Activated T-cell treated with anti-CD3 and anti-CD28 coated beads, Interleukin-2, amount 50 U/mL, for 1 hour (primary cell): ENCODE data around the gene COMMD3.
"Not testable (repeated sequence)": the region's sequence is repeated elsewhere in the genome, so short reads cannot be mapped to it uniquely, and the experiment has no call there.

ENCODE experiments used
- DNase-seq: peaks from one replicate; pipeline ENCODE4 v3.0.0-alpha.2; 2020

Gene COMMD3

GRCh38 chr10:22316286-22317075, at the start of gene COMMD3:
Gene COMMD3, plus strand, starts transcription at chr10:22316388. Its CDS starts 30 bp downstream, at chr10:22316418.
- DNase-seq = peak; percentile 81

GRCh38 chr10:22268503-22268902, 47.7 kb upstream of the COMMD3 start:
- DNase-seq = no peak

- DNase-seq = no peak
Measured at GRCh38 chr10:22271786-22272185, 44.4 kb upstream of the COMMD3 start.

DNA sequence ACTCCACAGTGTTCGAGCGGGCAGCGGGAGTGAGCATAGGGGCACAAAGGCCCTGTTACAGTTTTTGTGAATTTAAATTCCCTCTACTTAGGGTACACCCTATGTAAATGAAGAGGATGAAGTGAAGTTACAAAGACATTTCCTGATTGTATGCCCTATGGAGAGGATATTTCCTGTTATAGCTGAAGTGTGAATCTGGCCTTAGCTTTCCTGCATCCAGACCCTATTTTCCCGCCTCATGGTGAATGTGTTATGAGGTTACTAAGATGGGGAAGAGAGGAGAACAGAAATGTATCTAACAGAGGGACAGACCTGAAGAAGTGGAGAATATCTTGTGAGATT, 37.8 kb upstream of the COMMD3 start:
- no peak for DNase-seq

GRCh38 chr10:22280078-22280477, 36.1 kb upstream of the COMMD3 start:
- no peak for DNase-seq

DNA sequence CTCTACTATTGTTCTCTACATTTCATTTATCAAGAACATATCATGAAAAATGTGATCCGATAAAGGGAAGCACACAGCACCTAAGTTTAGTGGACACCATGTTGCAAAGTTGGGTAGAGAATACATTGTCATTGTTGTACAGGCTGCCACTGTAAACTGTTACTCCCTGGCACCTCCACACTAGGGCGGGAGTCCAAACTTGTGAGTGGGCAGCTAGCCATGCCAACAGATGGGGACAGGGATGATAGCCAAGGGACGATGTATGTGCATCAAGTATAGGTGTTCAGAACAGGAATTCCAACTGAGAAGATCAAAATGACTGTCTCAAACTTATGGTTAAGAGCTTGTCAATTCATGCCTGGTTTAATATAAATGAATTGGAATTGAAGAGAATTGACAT, 31.1 kb upstream of the COMMD3 start:
- DNase-seq = no peak

DNA sequence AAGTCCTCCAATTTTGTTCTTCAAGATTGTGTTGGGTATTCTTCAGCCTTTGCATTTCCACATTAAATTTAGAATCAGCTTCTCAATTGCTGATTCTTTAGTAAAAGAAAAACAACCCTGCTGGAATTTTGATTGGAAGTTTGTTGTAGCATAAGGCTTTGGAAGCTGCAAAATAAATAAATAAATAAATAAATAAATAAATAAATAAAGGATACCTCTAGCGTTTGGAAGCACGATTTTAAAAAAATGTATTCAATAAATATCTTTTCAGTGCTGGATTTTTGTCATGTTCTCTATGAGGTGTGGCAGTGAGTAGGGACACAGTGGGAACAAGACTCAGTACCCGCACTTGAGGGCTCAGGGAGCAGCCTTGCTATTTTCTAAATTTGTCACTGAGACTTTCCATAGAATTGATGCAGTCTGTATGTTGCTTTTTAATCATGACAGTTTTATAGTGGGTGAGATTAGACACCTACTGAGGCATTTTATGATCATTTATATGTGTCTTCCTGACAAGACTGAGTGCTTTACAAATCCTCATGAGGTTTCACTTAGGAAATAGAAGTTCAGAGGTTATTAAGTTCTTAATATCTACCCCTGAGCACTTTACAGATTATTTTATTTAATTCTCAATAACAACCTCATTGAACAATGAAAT, 22.3 kb upstream of the COMMD3 start:
- DNase-seq = no peak

DNA sequence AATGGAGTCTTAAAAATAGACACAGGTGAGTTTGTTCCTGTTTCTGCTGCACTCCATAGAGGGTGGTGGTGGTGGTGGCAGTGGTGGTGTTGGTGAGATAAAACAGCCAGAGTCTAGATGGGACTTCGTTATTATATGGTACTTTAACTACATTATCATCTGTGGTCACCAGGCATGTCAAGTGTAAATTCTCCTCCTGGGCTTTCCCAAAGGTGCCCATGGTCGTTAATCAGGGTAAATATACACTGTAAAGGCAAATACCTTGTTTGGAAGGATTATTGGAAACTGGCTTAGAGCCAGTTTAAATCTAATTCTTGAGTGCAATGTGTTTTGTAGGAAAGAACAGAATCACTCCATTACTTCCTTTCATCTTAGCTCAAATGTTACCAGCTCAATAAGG, 21.5 kb upstream of the COMMD3 start:
- DNase-seq = no peak

DNA sequence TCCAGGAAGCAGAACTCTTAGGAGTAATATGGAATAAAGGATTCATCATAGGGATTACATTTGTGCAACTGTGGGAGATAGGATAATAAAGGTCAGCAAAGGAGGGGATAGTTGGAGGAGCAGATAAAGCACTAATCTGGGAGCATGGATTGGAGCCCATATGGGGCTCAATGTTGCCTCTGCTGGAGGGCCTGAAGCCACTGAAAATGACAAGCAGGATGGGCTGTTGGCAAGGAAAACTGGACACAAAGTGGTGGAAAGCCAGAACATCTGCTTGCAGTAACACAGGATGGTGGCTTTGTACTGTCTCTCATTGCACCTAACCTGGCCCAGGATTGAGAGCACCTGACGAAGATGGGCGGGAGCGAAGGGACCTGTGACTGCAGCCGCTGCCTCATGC, 15.0 kb upstream of the COMMD3 start:
- DNase-seq = no peak

GRCh38 chr10:22303461-22303860, 12.7 kb upstream of the COMMD3 start:
- DNase-seq = no peak

- DNase-seq = no peak
Measured at GRCh38 chr10:22305721-22306120, 10.5 kb upstream of the COMMD3 start.

DNA sequence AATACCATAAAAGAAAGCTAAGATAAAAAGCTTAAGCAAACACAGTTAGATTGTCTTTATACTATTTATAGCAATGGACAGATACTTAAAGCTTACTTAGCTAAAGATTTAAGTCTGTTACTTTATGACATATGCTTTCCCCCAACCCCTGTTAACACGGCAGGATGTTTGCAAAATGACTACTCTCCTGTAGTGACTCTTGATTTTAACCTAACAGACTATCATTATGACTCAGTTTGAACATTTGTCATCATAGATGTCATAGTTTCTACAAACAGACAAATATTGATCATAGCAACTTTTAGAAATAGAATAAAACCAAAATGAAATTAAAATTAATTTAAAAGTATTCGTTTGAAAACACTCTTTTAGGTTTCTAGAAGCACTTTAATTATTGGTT, 7.8 kb upstream of the COMMD3 start:
- DNase-seq = no peak

DNA sequence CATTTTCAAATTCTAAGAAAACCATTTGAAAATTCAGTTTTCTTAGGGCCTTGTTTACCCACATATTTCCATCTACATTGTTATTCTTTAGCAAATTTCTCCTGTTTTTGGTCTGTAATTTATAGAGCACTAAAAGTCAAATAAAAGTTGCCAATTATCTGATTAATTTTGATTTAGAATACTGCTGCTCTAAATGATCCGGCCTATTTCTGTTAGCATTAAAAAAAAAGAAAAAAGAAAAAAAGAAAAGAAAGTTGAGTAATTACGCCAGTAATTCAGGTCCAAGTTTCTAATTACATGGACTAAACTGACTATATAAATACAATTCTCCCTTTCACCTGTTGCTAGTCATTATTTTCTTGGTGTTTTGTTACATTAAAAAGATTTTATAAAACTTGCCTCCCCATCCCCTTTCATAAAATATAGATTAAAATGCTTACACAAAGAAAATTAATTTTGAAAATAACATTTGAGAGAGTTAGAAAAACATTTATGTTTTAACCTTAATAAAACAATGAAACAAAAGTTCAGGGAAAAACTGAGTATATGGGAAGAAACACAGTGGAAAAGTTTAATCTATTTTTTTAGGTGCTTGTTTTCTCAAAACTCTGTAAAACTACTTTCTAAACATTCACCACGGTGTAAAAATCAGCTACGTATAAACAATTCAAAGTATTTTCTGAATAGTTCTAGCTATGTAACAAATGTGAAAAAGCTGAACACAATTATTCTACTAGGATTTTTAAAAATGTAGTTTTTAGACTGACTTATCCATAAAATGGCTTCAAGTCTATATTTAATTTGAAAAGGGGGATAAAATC, 6.8 kb upstream of the COMMD3 start:
- DNase-seq = no peak

GRCh38 chr10:22310012-22310411, 6.2 kb upstream of the COMMD3 start:
- not testable (repeated sequence) for DNase-seq

DNA sequence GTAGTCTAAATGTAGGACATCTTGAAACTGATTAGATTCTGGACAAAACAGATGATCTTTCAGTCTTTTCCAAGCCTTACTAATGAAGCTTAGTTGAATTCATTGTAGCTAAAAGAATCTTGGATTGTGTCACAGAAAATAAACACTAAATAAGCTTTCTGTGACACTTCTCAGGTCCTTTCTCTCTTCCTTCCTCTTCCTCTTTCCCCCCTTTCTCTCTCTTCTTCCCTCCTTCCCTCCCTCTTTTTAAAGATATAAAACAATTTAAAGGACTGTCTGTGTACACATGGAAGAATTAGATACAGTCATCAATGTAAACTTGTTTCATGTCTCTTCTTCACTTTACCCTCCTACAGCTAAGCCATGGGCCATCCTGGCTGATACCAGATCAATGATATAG, 5.3 kb upstream of the COMMD3 start:
- no peak for DNase-seq

DNA sequence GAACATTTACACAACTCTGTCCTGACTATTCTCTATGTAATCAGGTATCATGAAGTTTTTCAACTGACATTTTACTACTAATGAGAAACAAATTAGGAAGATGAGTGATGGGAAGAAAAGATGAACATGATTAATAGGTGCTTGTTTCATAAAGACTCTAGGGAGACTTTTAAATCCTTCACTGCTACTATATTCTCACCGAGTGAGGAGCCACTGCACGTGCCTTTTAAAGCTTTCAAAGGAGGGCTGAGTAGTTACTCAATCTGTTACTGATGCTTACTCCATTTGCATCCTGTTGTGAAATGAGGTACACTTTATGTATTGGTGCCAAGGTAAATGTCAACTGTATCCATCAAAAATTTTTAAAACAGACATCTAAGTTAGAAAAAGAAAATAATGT, 1.3 kb upstream of the COMMD3 start:
- no peak for DNase-seq

DNA sequence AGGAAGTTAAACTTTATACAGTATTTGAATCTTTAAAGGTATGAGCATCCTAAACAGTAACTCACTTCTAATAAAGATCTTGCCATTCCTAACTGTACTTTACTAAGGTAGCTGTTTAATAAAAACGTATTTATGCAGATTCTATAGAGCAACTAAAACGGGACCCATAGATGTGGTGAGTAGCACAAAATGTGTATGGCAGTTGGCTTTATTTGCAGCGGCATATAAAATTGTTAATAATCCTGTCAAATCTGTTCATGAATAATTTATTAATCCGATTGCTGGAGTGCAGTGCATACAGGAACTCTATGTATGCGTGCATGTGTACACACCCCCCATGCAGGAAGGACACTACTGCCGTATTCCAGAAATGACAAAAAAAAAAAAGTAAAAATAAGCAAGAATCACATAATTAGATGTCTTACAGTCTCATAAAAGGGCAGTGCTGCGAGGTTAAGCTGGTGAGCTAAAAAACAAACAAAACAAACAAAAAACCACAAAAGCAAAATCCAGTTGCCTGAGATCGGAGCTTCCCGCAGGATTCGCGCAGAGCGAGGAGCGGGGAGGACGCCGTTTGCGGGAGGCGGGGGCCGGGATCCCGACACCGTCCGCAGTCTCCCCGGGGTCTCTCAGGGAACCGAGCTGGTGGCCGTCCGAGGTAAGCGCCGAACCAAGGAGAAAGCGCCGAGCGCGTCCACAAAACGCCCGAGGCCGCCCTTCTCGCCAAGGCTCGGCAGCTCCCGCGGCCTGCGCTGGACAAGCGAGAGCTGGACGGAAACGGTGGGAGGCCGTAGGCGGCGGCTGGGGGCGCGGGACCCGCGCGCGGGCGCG, 518 bp upstream of the COMMD3 start:
- no peak for DNase-seq

GRCh38 chr10:22317076-22317370, 835 bp downstream of the COMMD3 start:
- DNase-seq = no peak

DNA sequence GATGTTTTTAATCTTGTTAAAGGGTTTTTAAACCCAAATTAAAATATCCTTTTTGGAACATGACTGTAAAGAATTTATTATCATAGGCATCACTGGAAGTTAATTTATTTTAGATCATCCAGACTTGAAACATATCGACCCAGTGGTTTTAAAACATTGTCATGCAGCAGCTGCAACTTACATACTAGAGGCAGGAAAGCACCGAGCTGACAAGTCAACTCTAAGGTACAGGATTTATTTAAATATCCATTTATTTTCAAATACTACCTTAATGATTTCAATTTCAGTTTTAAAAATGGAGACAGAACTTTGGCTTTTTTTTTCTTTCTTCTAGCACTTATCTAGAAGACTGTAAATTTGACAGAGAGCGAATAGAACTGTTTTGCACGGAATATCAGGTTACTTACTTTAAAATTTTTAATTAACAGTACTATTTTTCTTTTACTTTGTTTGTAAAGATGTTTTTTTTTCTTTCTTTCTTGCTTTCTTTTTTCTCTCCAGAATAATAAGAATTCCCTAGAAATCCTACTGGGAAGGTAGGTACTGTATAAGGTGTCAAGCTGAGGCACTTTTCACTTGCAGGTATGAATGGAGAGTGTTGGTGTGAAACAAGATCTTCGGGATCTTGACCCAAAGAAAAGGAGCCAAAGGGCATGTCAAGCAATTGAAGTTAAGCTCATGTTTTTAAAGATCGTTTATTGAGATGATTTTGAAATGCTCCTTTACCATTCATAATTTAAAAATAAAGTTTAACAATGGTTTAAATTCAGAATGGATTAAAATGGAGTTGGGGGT, 1.8 kb downstream of the COMMD3 start:
- DNase-seq = no peak

- DNase-seq = no peak
Measured at GRCh38 chr10:22318772-22319171, 2.6 kb downstream of the COMMD3 start.

GRCh38 chr10:22319547-22319979, 3.4 kb downstream of the COMMD3 start:
- no peak for DNase-seq

DNA sequence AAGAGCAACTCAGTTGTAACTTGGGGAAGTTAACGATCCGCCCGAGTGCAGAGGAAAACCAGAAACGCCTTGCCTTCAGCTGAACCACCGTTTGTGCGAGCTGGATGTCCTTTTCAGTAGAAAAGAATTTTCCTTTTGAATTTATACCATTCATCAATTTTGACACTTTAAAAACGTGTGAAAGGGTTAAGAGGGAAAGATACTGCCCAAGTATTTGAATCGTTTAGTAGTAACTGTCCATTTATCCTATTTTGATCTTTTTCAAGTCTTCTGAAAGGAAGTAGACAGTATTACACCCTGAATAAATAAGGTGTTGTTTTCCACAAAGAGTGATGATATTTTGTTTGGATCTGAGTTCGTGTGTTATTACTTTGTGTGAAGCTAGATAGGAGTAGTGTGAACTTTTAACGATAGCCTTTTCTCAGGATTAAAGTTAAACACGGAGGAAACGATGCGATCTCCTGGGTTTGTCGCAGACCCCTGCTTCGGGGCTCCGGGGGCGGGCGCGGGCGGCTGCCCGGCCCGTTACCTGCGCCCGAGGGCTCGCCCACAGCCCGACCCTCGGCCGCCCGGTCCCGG, 3.9 kb downstream of the COMMD3 start:
- DNase-seq = no peak
